HG02840 (cell line): ENCODE data around the gene NDUFA7.
"Not testable (repeated sequence)": the region's sequence is repeated elsewhere in the genome, so short reads cannot be mapped to it uniquely, and the experiment has no call there.

Experiments
- ATAC-seq: cut with Tn5 transposase; IDR thresholded peaks from one replicate; pipeline ENCODE4 v1.9.1; 2021; ENCODE audit warnings: mild to moderate bottlenecking, moderate library complexity, moderate number of reproducible peaks; ENCODE audit not compliant: unreplicated experiment, low FRiP score

The NDUFA7 gene

DNA sequence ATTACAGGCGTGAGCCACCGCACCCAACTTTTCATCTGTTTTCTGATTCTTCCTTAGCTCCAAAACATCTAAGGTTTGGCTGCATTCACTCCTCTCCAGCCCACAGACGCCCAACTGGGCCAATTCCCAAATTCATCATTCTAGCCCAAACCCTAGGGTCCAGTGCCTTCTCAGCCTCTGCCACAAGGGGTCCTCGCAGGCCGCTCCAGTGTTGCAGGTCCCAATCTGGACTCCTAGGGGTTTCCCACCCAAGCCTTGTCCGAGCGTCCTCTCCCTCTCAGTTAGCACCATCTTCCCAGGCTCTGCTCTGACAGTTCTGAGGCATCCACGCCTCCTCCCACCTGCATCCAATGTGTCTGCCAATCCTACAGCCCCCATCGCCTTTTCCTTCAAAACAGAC lies 29.8 kb downstream of the NDUFA7 start:
- ATAC-seq, result not testable (repeated sequence)

DNA sequence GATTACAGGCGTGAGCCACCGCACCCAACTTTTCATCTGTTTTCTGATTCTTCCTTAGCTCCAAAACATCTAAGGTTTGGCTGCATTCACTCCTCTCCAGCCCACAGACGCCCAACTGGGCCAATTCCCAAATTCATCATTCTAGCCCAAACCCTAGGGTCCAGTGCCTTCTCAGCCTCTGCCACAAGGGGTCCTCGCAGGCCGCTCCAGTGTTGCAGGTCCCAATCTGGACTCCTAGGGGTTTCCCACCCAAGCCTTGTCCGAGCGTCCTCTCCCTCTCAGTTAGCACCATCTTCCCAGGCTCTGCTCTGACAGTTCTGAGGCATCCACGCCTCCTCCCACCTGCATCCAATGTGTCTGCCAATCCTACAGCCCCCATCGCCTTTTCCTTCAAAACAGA lies 44.7 kb downstream of the NDUFA7 start:
- ATAC-seq, result not testable (repeated sequence)

DNA sequence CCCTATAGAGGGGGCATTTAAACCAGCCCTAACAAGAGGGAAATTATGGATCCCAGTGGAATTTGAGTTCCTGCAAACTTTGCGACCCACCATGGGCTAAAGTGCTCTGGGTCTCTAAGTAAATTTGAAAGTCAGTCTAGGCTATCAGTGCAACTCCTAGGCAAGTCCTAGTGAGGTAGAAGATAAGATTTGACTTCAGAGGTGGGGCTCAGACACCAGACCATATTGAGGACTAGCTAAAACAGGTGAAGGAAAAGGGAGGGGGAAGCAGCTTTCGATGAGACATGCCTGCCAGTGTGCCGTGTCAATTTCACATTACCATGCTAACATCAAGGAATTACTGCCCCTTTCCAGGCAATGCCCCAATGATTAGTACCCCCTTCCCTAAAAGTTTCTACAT lies 51.5 kb downstream of the NDUFA7 start:
- no peak for ATAC-seq

DNA sequence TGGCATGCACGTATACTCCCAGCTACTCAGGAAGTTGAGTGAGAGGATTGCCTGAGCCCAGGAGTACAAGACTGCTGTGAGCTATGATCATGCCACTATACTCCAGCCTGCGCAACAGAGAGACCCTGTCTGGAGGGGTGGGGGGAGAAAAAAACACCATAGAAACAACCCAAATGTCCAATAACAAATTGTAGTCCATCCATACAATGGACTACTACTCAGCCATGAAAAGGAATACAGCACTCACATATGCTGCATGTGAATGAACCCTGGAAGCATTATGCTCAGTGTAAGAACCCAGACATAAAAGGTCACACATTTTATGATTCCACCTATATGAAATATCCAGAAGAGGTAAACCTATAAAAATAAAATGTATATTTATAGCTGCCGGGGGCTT lies 55.3 kb downstream of the NDUFA7 start:
- no peak for ATAC-seq

DNA sequence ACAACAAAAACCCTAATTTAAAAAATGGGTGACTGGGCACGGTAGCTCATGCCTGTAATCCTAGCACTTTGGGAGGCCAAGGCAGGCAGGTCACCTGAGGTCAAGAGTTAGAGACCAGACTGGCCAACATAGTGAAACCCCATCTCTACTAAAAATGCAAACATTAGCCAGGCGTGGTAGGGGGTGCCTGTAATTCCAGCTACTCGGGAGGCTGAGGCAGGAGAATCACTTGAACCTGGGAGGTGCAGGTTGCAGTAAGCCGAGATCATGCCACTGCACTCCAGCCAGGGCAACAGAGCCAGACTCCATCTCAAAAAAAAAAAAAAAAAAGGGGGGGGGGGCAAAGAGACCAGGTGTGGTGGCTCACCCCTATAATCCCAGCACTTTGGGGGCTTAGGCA lies 56.9 kb downstream of the NDUFA7 start:
- ATAC-seq, result not testable (repeated sequence)

GRCh38 chr19:8262431-8262830 lies 58.7 kb downstream of the NDUFA7 start:
- no peak for ATAC-seq

GRCh38 chr19:8261881-8262280 lies 59.3 kb downstream of the NDUFA7 start:
- no peak for ATAC-seq

DNA sequence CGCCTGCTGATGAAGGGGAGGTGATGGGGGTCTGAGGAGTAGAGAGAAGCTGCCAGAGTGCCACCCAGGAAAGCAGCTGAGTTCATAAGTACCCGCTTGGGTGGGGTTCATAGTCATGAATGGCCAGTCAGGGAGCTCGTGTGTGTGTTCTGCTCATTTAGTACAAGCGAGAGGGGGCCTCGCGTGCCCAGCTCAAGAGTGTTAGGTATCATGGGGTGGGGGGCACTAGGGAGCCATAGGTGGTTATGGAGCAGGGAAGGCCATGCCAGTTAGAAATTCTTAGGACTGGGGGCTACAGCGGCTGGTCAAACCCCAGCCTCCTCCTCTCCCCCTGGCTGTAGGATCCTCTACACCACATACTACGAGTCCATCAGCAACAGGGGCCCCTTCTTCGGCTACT lies 59.8 kb downstream of the NDUFA7 start:
- no peak for ATAC-seq
